Sigmoid colon (tissue), 7 donors: ENCODE data around the gene APOBEC2. TPM values are rescaled to one million over a fixed set of nuclear protein-coding genes. Genes with fewer than 3 reads are reported as not detected.

ENCODE experiments used
- DNase-seq: peaks from one replicate; pipeline ENCODE4 v3.0.0-alpha.2; 2019
- H3K27ac ChIP-seq, 4 donors: fragments of 200-600 bp; sonication (generic); one replicate each; pipeline ENCODE4 v1.5.1; 2016 to 2019; ENCODE audit warnings: mild to moderate bottlenecking in 1 of 4
- H3K27me3 ChIP-seq, 3 donors: fragments of 200-600 bp; sonication (generic); one replicate each; pipeline ENCODE4 v1.5.1; 2019; ENCODE audit warnings: mild to moderate bottlenecking in 1 of 3
- H3K36me3 ChIP-seq, 4 donors: fragments of 200-600 bp; sonication (generic); one replicate each; pipeline ENCODE4 v1.5.1; 2016 to 2019
- H3K4me1 ChIP-seq, 4 donors: fragments of 200-600 bp; sonication (generic); one replicate each; pipeline ENCODE4 v1.5.1; 2017 to 2019
- H3K4me3 ChIP-seq, 4 donors: fragments of 200-600 bp; sonication (generic); one replicate each; pipeline ENCODE4 v1.5.1; 2017 to 2019; ENCODE audit warnings: mild to moderate bottlenecking in 2 of 4, moderate library complexity in 1 of 4
- H3K9me3 ChIP-seq, 4 donors: fragments of 200-600 bp in 3 of 4; sonication (generic) in 3 of 4; one replicate each; pipeline versions ENCODE4 v1.5.1 to v1.6.1; 2013 to 2019
- CTCF ChIP-seq, 4 experiments: fragments of 450-650 bp in 3 of 4; fragments of 200-600 bp in 1 of 4; IDR thresholded peaks; one replicate each; pipeline ENCODE4 v1.5.1; 2016 to 2019; ENCODE audit warnings: antibody characterized with exemption in 4 of 4, mild to moderate bottlenecking in 3 of 4, moderate library complexity in 2 of 4
- EP300 ChIP-seq, 4 donors: sonication (generic); formaldehyde crosslinking; IDR thresholded peaks; one replicate each; pipeline ENCODE4 v1.6.1; 2017; ENCODE audit warnings: antibody characterized with exemption in 4 of 4
- POLR2A ChIP-seq, 2 donors: fragments of 450-650 bp; IDR thresholded peaks; one replicate each; pipeline ENCODE4 v1.6.1; 2016; ENCODE audit warnings: antibody characterized with exemption in 2 of 2, mild to moderate bottlenecking in 2 of 2, moderate library complexity in 2 of 2
- POLR2AphosphoS5 ChIP-seq, 4 donors: sonication (generic); formaldehyde crosslinking; IDR thresholded peaks; one replicate each; pipeline ENCODE4 v1.6.1; 2017; ENCODE audit warnings: antibody characterized with exemption in 4 of 4
- whole genome bisulfite sequencing, 2 donors: extraction: QIAGEN DNeasy Blood & Tissue Kit; methylation state at CpG; one replicate each; pipeline ENCODE4 v1.1.7; 2013; 5-methylcytosine and 5-hydroxymethylcytosine counted together
- intact Hi-C: fragments of 100-400 bp; cut with DNase I; formaldehyde crosslinking; loops from one replicate; pipeline ENCODE4 v1.15.1; 2023
- polyA plus RNA-seq, 3 donors: library from polyadenylated mRNA; stranded (reverse); fragments of 200-250 nt; gene quantifications; one replicate each; pipeline ENCODE4 v1.2.3, GENCODE V29; 2013
- total RNA-seq, 4 donors: library from RNA; depleted of rRNA; stranded (reverse); fragments of >200 nt; gene quantifications; one replicate each; pipeline ENCODE4 v1.1.0, GENCODE V29; 2016
- donor health status: healthy with polysubstance abuse.
- donor health status: Bipolar disorder and iron deficiency.
- donor health status: healthy.

Gene APOBEC2
- total and polyA plus RNA-seq, 7 donors: 0.20 to 1.1 (median 0.68) TPM; not detected in 2

GRCh38 chr6:41045664-41046063, 7.3 kb upstream of the APOBEC2 start:
- H3K9me3 ChIP-seq: no peaks in the 10 kb centered on the region
- no peaks in the 10 kb centered on the region for H3K36me3 ChIP-seq
- H3K4me1 ChIP-seq: peaks cover 0 to 6% (median 0%) of the 10 kb centered on the region in 4 donors
- H3K27me3 ChIP-seq: no peaks in the 10 kb centered on the region
- 67 to 74% methylated on average over 5 of the region's 5 CpGs for WGBS, 2 donors
- intact Hi-C loops: no loop called here
- no peak overlapping the region for H3K4me3 ChIP-seq
- no peak overlapping the region for H3K27ac ChIP-seq
- TF ChIP-seq POLR2AphosphoS5 (IDR thresholded peaks at IDR 0.05) (no peak), CTCF (IDR thresholded peaks at IDR 0.05) (no peak), EP300 (IDR thresholded peaks at IDR 0.05) (no peak), POLR2A (IDR thresholded peaks at IDR 0.05) (no peak)
- no peak for DNase-seq

- intact Hi-C loops: no loop called here
- Histone ChIP-seq H3K9me3 (no peaks in the 10 kb centered on the region), H3K27me3 (no peaks in the 10 kb centered on the region), H3K27ac (no peak overlapping the region), H3K36me3 (no peaks in the 10 kb centered on the region), H3K4me3 (no peak overlapping the region), H3K4me1 (peaks cover 0 to 6% (median 0%) of the 10 kb centered on the region in 4 donors)
- 97 to 98% methylated on average over 1 of the region's 1 CpG for WGBS, 2 donors
- TF ChIP-seq EP300 (IDR thresholded peaks at IDR 0.05): no peak
- TF ChIP-seq POLR2AphosphoS5 (IDR thresholded peaks at IDR 0.05): no peak
- no peak for TF ChIP-seq POLR2A (IDR thresholded peaks at IDR 0.05)
- TF ChIP-seq CTCF (IDR thresholded peaks at IDR 0.05): no peak
- DNase-seq: no peak
Measured at GRCh38 chr6:41046084-41046483, 6.9 kb upstream of the APOBEC2 start.

GRCh38 chr6:41047306-41047705, 5.7 kb upstream of the APOBEC2 start:
- H3K4me1 ChIP-seq: peaks cover 0 to 8% (median 0%) of the 10 kb centered on the region in 4 donors
- H3K9me3 ChIP-seq: no peaks in the 10 kb centered on the region
- DNase-seq: no peak
- H3K36me3 ChIP-seq: no peaks in the 10 kb centered on the region
- H3K27me3 ChIP-seq: no peaks in the 10 kb centered on the region
- H3K4me3 ChIP-seq: no peak overlapping the region
- 95 to 98% methylated on average over 2 of the region's 2 CpGs for WGBS, 2 donors
- TF ChIP-seq EP300 (IDR thresholded peaks at IDR 0.05) (no peak), CTCF (IDR thresholded peaks at IDR 0.05) (no peak), POLR2A (IDR thresholded peaks at IDR 0.05) (no peak), POLR2AphosphoS5 (IDR thresholded peaks at IDR 0.05) (no peak)
- H3K27ac ChIP-seq: no peak overlapping the region
- intact Hi-C loops: no loop called here

- H3K27me3 ChIP-seq: no peaks in the 10 kb centered on the region
- intact Hi-C loops: no loop called here
- no peak overlapping the region for H3K4me3 ChIP-seq
- peaks cover 0 to 16% (median 6%) of the 10 kb centered on the region in 4 donors for H3K4me1 ChIP-seq
- H3K9me3 ChIP-seq: no peaks in the 10 kb centered on the region
- 79 to 86% methylated on average over 9 of the region's 9 CpGs for WGBS, 2 donors
- no peak for DNase-seq
- H3K27ac ChIP-seq: no peak overlapping the region
- H3K36me3 ChIP-seq: no peaks in the 10 kb centered on the region
- TF ChIP-seq POLR2A (IDR thresholded peaks at IDR 0.05) (no peak), EP300 (IDR thresholded peaks at IDR 0.05) (no peak), POLR2AphosphoS5 (IDR thresholded peaks at IDR 0.05) (no peak), CTCF (IDR thresholded peaks at IDR 0.05) (no peak)
Measured at GRCh38 chr6:41047745-41048732, 5.0 kb upstream of the APOBEC2 start.
